GM06990 (cell line): ENCODE measurements around the gene LRRC56.

ENCODE experiments used
- DNase-seq: peaks from one replicate; pipeline ENCODE4 v3.0.0-alpha.2; 2011; ENCODE audit not compliant: insufficient read length; ENCODE audit errors: extremely low read depth
- H3K27me3 ChIP-seq: replicated peaks from 2 replicates; pipeline ENCODE4 v1.6.0; 2011; ENCODE audit warnings: low read length; ENCODE audit not compliant: control insufficient read depth, insufficient read depth
- H3K36me3 ChIP-seq: 2 replicates; pipeline ENCODE4 v1.5.1; 2011; ENCODE audit warnings: low read length; ENCODE audit not compliant: control insufficient read depth, insufficient read depth
- H3K4me3 ChIP-seq: replicated peaks from 2 replicates; pipeline ENCODE4 v1.5.1; 2011; ENCODE audit warnings: low read depth, mild to moderate bottlenecking, control low read depth, low read length
- TF ChIP-seq, protein P1 (sequence below): IDR thresholded peaks from 2 replicates; pipeline ENCODE4 v1.5.1; 2011; ENCODE audit warnings: low read length, control low read depth, mild to moderate bottlenecking, inconsistent platforms; ENCODE audit not compliant: insufficient read depth, poor library complexity, severe bottlenecking

Gene LRRC56

DNA sequence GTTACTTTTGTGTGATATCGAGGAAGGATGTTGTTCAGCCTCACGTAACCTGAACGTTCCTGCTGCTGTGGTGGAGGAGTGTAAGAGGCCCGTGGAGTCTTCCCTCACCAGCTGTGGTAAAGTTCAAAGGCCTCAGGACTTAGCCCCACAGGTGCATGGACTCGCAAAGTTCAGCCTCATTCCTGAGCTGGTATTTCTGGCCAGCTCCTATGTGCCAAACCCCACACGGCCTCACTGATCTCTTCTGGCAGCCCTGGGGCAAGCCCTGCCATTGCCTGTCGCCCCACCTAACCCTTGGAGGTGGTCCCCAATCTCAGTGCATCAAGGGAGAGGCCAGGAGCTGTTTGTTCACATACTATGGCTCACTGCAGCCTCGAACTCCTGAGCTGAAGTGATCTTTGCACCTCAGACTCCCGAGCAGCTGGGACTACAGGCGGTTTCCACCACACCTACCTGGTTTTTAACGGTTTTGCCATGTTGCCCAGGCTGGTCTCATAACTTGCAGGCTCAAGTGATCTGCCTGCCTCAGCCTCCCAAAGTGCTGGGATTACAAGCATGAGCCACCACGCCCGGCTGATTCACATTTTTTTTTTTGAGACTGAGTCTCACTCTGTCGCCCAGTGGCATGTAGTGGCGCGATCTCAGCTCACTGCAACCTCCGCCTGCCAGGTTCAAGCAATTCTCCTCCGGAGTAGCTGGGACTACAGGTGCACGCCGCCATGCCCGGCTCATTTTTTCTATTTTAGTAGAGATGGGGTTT lies 41.1 kb downstream of the LRRC56 start:
- Histone ChIP-seq H3K27me3 (peaks cover 2% of the 10 kb centered on the region; the same call in 1 of the 2 replicates), H3K4me3 (peak overlapping the region; percentile 97), H3K36me3 (peaks cover 5% of the 10 kb centered on the region)
- DNase-seq, result no peak
- TF ChIP-seq, protein P1, sequence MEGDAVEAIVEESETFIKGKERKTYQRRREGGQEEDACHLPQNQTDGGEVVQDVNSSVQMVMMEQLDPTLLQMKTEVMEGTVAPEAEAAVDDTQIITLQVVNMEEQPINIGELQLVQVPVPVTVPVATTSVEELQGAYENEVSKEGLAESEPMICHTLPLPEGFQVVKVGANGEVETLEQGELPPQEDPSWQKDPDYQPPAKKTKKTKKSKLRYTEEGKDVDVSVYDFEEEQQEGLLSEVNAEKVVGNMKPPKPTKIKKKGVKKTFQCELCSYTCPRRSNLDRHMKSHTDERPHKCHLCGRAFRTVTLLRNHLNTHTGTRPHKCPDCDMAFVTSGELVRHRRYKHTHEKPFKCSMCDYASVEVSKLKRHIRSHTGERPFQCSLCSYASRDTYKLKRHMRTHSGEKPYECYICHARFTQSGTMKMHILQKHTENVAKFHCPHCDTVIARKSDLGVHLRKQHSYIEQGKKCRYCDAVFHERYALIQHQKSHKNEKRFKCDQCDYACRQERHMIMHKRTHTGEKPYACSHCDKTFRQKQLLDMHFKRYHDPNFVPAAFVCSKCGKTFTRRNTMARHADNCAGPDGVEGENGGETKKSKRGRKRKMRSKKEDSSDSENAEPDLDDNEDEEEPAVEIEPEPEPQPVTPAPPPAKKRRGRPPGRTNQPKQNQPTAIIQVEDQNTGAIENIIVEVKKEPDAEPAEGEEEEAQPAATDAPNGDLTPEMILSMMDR, result no peak

DNA sequence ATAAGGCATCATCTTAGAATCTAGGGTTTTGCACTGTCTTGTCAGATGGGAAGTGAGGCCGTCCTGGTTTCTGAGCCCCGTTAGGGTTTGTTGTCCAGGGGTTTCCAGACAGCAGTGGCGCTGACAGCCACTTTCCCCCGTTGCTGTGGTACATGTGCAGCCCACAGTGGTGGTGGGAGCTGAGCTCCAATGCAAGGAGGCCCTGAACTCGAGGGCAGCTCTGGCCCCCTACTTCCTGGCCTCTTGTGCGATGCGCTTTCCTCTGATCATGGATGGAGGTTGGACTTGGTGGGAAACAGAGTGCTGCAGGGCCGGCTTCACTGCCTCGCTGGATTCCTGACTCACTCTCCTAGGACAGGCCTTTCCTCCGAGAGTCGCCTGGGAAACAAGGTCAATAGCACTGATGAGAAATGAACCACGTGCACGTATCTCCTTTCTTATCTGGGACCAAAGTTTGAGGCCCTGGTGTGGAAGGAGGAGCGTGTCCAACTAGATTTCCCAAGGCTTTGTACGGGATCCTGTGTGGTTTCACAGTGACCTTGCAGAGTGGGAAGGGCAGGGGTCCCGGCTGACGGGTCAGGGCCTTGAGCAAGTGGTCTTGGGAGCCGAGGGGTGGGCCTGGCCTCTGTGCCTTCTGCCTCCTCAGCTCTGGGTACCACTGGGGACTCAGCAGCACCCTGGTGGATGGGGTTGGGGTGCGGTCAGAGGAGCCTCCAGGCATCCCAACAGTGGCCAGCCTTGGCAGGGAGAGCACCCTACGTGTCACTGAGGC lies 42.7 kb downstream of the LRRC56 start:
- TF ChIP-seq, protein P1, result no peak
- peaks cover 15% of the 10 kb centered on the region for H3K36me3 ChIP-seq
- no peak for DNase-seq
- no peak overlapping the region for H3K4me3 ChIP-seq
- H3K27me3 ChIP-seq, result peaks cover under 1% of the 10 kb centered on the region; the same call in 1 of the 2 replicates

DNA sequence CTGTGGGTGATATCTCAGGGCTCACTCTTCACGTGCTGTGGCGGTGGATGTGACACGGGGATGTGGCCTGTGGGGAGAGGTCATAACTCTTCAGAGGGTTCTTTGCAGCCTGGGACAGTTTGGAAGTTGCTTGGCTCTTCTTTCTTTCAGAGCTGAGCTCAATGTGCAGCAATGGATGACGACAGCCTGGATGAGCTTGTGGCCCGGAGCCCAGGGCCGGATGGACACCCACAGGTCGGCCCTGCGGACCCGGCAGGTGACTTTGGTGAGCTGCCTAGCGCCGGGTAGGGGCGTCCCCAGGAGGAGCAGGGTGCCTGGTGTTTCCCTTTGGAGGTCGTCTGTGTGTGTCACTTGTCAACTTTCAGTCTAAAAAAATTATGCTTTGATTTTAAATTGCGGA lies 44.0 kb downstream of the LRRC56 start:
- no peak for DNase-seq
- Histone ChIP-seq H3K27me3 (no peaks in the 10 kb centered on the region), H3K36me3 (peaks cover 16% of the 10 kb centered on the region), H3K4me3 (no peak overlapping the region)
- TF ChIP-seq, protein P1, result no peak

DNA sequence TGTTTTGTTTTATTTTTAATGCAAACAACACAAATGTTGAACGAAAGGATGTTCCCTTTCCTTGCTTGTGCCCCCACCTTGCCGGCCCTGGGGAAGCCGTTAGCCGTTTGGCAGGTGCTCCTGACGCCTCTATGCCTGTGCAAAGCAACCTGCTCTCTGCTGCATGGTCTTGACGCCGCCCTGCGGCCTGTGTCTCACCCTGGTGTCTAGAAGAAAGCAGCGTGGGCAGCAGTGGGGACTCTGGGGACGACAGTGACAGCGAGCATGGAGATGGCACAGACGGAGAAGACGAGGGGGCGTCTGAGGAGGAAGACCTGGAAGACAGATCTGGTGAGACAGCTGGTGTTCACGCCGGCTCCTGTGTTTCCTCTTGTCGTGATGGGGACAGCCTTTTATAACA lies 44.4 kb downstream of the LRRC56 start:
- Histone ChIP-seq H3K4me3 (no peak overlapping the region), H3K36me3 (peaks cover 19% of the 10 kb centered on the region), H3K27me3 (no peaks in the 10 kb centered on the region)
- no peak for DNase-seq
- TF ChIP-seq, protein P1, result no peak

DNA sequence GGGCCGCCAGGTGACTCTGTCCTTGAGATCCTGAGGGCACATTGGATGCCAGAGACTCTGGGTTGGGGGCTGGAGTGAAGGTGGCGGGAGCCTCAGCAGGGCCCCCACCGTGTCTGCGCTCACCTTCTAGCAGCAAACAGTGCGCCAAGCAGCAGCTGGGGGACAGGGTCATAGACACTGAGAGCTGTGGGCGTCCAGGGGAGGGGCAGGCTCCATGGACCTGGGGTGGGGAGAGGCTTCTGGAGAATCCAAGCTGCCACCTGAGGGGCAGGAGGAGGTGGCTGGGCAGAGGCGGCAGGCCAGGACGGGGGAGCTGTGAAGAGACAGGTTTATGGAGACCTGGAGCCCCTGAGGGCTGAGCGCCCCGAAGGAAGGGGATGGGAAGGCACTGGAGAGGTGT lies 47.0 kb downstream of the LRRC56 start:
- Histone ChIP-seq H3K4me3 (no peak overlapping the region), H3K36me3 (peaks cover 35% of the 10 kb centered on the region), H3K27me3 (no peaks in the 10 kb centered on the region)
- TF ChIP-seq, protein P1, result no peak
- DNase-seq, result no peak
